K562 (cell line): ENCODE data around the gene DNAJB1. TPM values are rescaled to one million over a fixed set of nuclear protein-coding genes. Genes with fewer than 3 reads are reported as not detected.
A peak's percentile ranks its signal among the peaks of the same experiment; 100 is the strongest.

Experiments
- ATAC-seq: fragments of 200-7000 bp; cut with Tn5 transposase; 3 replicates; pipeline ENCODE4 v1.9.1; 2020; ENCODE audit warnings: moderate library complexity
- BruUV-seq: library from RNA; stranded (reverse); fragments of 400-500 nt; replicated peaks from 2 replicates; lab custom pipeline; 2021; lab: Mats Ljungman, UMichigan
- CTCF ChIA-PET: fragments of 300-600 bp; formaldehyde crosslinking; extraction: SDS; loops from one replicate; lab custom pipeline; 2021; ENCODE audit warnings: low intra/inter-chr PET ratio; lab: Yijun Ruan, JAX
- POLR2A ChIA-PET: fragments of 300-600, 350-650 bp; sonication (Branson Sonifier 250); formaldehyde crosslinking; extraction: SDS; loops from one replicate; lab custom pipeline; 2021; ENCODE audit warnings: antibody characterized with exemption, inconsistent platforms; lab: Yijun Ruan, JAX
- DNase-seq, 4 experiments: peaks; one replicate each; pipeline versions ENCODE4 v3.0.0 to v3.0.0-alpha.2; 2011 to 2018; ENCODE audit warnings: low spot score in 3 of 4, mixed read lengths in 3 of 4; ENCODE audit errors: extremely low read depth in 1 of 4
- FAIRE-seq: peaks from 2 replicates; lab custom pipeline; 2011; peaks lifted over from hg19 to GRCh38; lab: Jason Lieb, UNC
- H2AFZ ChIP-seq: 2 replicates; pipeline ENCODE4 v1.6.0; 2011; ENCODE audit warnings: low read depth, low read length, control low read depth, inconsistent platforms
- H3K27ac ChIP-seq: fragments of 200-600 bp; 3 replicates; pipeline ENCODE4 v1.8.0; 2011; ENCODE audit warnings: low read depth, mild to moderate bottlenecking, control low read depth, inconsistent platforms, low read length, moderate library complexity, mixed read lengths; ENCODE audit errors: extremely low read depth
- H3K27me3 ChIP-seq, 2 experiments: fragments of 300-600 bp in 1 of 2; 2 replicates in 1 of 2; 3 replicates in 1 of 2; pipeline versions ENCODE4 v1.6.0 to v1.8.0; 2011; ENCODE audit warnings: inconsistent platforms in 2 of 2, low read length in 2 of 2, mild to moderate bottlenecking in 1 of 2, mixed read lengths in 1 of 2, moderate library complexity in 1 of 2; ENCODE audit not compliant: control insufficient read depth in 2 of 2, insufficient read depth in 2 of 2
- H3K36me3 ChIP-seq: fragments of 300-600 bp; 3 replicates; pipeline ENCODE4 v1.8.0; 2011; ENCODE audit warnings: mild to moderate bottlenecking, low read length, inconsistent platforms; ENCODE audit not compliant: control insufficient read depth, insufficient read depth
- H3K4me1 ChIP-seq, 2 experiments: fragments of 200-600 bp in 1 of 2; replicated peaks in 1 of 2; 2 replicates in 1 of 2; 3 replicates in 1 of 2; pipeline versions ENCODE4 v1.5.1 to v1.8.0; 2011; ENCODE audit warnings: inconsistent platforms in 2 of 2, low read length in 2 of 2, mild to moderate bottlenecking in 1 of 2, mixed read lengths in 1 of 2, moderate library complexity in 1 of 2; ENCODE audit not compliant: control insufficient read depth in 2 of 2, insufficient read depth in 2 of 2
- H3K4me2 ChIP-seq: 2 replicates; pipeline ENCODE4 v1.6.1; 2011; ENCODE audit warnings: low read length, control low read depth, inconsistent platforms, mixed read lengths; ENCODE audit not compliant: insufficient read depth
- H3K4me3 ChIP-seq: fragments of 200-600 bp; sonication (generic), shearing (Covaris generic); 2 replicates; pipeline ENCODE4 v1.5.1; 2016; ENCODE audit warnings: control low read depth, inconsistent platforms
- H3K79me2 ChIP-seq: fragments of 200-600 bp; 3 replicates; pipeline ENCODE4 v1.8.0; 2011; ENCODE audit warnings: low read length, inconsistent platforms; ENCODE audit not compliant: control insufficient read depth, insufficient read depth
- H3K9ac ChIP-seq, 2 experiments: 2 replicates each; pipeline versions ENCODE4 v1.6.0 to v1.6.1; 2011; ENCODE audit warnings: low read depth in 2 of 2, low read length in 2 of 2, control low read depth in 1 of 2, inconsistent platforms in 1 of 2, mild to moderate bottlenecking in 1 of 2, mixed read lengths in 1 of 2; ENCODE audit not compliant: insufficient read depth in 1 of 2
- H3K9me1 ChIP-seq: one replicate; pipeline ENCODE4 v1.6.0; 2011; ENCODE audit warnings: inconsistent platforms, mild to moderate bottlenecking, low read length, moderate library complexity; ENCODE audit not compliant: control insufficient read depth, insufficient read depth
- H3K9me3 ChIP-seq: replicated peaks from 2 replicates; pipeline ENCODE4 v1.5.1; 2011; ENCODE audit warnings: low read depth, low read length, inconsistent platforms; ENCODE audit not compliant: control insufficient read depth, insufficient read depth
- H4K20me1 ChIP-seq: replicated peaks from 2 replicates; pipeline ENCODE4 v1.6.1; 2011; ENCODE audit warnings: low read length, inconsistent platforms, mixed read lengths; ENCODE audit not compliant: control insufficient read depth, insufficient read depth
- BCOR ChIP-seq: fragments of 450-650 bp; IDR thresholded peaks from 2 replicates; pipeline ENCODE4 v1.6.1; 2016
- CBFA2T3 ChIP-seq: fragments of 450-650 bp; IDR thresholded peaks from 2 replicates; pipeline ENCODE4 v1.6.1; 2017
- FOXK1 ChIP-seq: sonication (generic); formaldehyde crosslinking; IDR thresholded peaks from 2 replicates; pipeline ENCODE4 v1.8.0; 2022; ENCODE audit warnings: missing genetic modification reagents, mild to moderate bottlenecking, borderline replicate concordance
- HDAC1 ChIP-seq, 2 experiments: fragments of 450-650 bp; IDR thresholded peaks; 2 replicates each; pipeline ENCODE4 v1.6.1; 2016 to 2017; ENCODE audit warnings: inconsistent platforms in 1 of 2, mild to moderate bottlenecking in 1 of 2, moderate library complexity in 1 of 2
- KDM1A ChIP-seq, 2 experiments: fragments of 450-650 bp; IDR thresholded peaks; 2 replicates each; pipeline ENCODE4 v1.6.1; 2016; ENCODE audit warnings: mild to moderate bottlenecking in 2 of 2
- MECOM ChIP-seq: fragments of 250-450 bp; sonication (Bioruptor Pico); IDR thresholded peaks from 2 replicates; pipeline ENCODE4 v1.8.0; 2022; ENCODE audit warnings: inconsistent platforms
- NBN ChIP-seq: fragments of 450-650 bp; IDR thresholded peaks from 2 replicates; pipeline ENCODE4 v1.6.1; 2016; ENCODE audit warnings: low read depth, mild to moderate bottlenecking
- NR2C2 ChIP-seq, 2 experiments: fragments of 200-800 bp in 1 of 2; sonication (Bioruptor generic) in 1 of 2; sonication (generic) in 1 of 2; formaldehyde crosslinking in 1 of 2; IDR thresholded peaks; 2 replicates each; pipeline versions ENCODE4 v1.6.1 to v1.8.0; 2016 to 2022; ENCODE audit warnings: mild to moderate bottlenecking in 1 of 2, missing compliant biosample characterization in 1 of 2, missing genetic modification characterization in 1 of 2, missing genetic modification reagents in 1 of 2
- NUFIP1 ChIP-seq: fragments of 450-650 bp; IDR thresholded peaks from 2 replicates; pipeline ENCODE4 v1.6.1; 2018; ENCODE audit not compliant: partially characterized antibody
- POLR2G ChIP-seq: fragments of 200-400 bp; formaldehyde crosslinking; IDR thresholded peaks from 2 replicates; pipeline ENCODE4 v1.6.1; 2017; ENCODE audit warnings: low read depth, mild to moderate bottlenecking, antibody characterized with exemption, low read length, moderate library complexity
- ZEB2 ChIP-seq: fragments of 450-650 bp; IDR thresholded peaks from 2 replicates; pipeline ENCODE4 v1.6.1; 2016
- ZFP36 ChIP-seq: fragments of 150-350 bp; IDR thresholded peaks from 2 replicates; pipeline ENCODE4 v1.6.1; 2018; ENCODE audit warnings: low read length, low read depth; ENCODE audit not compliant: partially characterized antibody
- ZNF280B ChIP-seq: fragments of 250-450 bp; sonication (Bioruptor Pico); IDR thresholded peaks from 2 replicates; pipeline ENCODE4 v1.5.1; 2021; ENCODE audit warnings: mild to moderate bottlenecking
- ZNF75A ChIP-seq: fragments of 450-650 bp; formaldehyde crosslinking; IDR thresholded peaks from 2 replicates; pipeline ENCODE4 v1.4.0; 2020; ENCODE audit warnings: mild to moderate bottlenecking
- WGBS: fragments of 100-300 bp; shearing (Covaris generic); methylation state at CpG from one replicate; pipeline ENCODE4 v1.1.6; 2016; ENCODE audit warnings: low coverage, mixed read lengths; ENCODE audit not compliant: insufficient coverage; ENCODE audit errors: missing lambda C conversion rate; 5-methylcytosine and 5-hydroxymethylcytosine counted together
- in situ Hi-C: fragments of 300-500 bp; cut with MboI; formaldehyde crosslinking; loops from 4 replicates; pipeline ENCODE4 v1.15.0; 2018; ENCODE audit warnings: inconsistent platforms, mixed read lengths
- intact Hi-C: fragments of 100-400 bp; cut with micrococcal nuclease; formaldehyde crosslinking; loops from 2 replicates; pipeline ENCODE4 v1.14.2; 2022
- polyA plus RNA-seq, 8 experiments: library from polyadenylated mRNA; depleted of rRNA in 4 of 8; stranded (reverse) in 5 of 8; unstranded in 3 of 8; fragments of >200 nt; fragmentation: Nextera tagmentation in 2 of 8; fragmentation: Illumina TruSeq in 1 of 8; extraction: Ambion mirVana in 2 of 8; extraction: Trizol in 1 of 8; gene quantifications; 2 replicates each; pipeline versions ENCODE4 v1.2.1 to v1.2.3, GENCODE V29; 2011 to 2014; ENCODE audit warnings: inconsistent platforms in 1 of 8, missing spikeins in 1 of 8
- total RNA-seq, 7 experiments: library from RNA; depleted of rRNA in 6 of 7; stranded (reverse); fragments of >200 nt in 6 of 7; fragmentation: Illumina TruSeq in 2 of 7; extraction: Trizol in 2 of 7; gene quantifications; 2 replicates each; pipeline versions ENCODE4 v1.2.1 to v1.2.3, GENCODE V29; 2011 to 2021; ENCODE audit warnings: low replicate concordance in 1 of 7
- TF ChIP-seq, protein P1 (sequence below): sonication (generic); formaldehyde crosslinking; IDR thresholded peaks from 2 replicates; pipeline ENCODE4 v1.8.0; 2022; ENCODE audit warnings: mild to moderate bottlenecking, missing genetic modification reagents
- TF ChIP-seq, protein P2 (sequence below): fragments of 250-450 bp; sonication (Bioruptor Pico); IDR thresholded peaks from 2 replicates; pipeline ENCODE4 v1.5.0; 2021
- TF ChIP-seq, protein P3 (sequence below): sonication (generic); formaldehyde crosslinking; IDR thresholded peaks from 2 replicates; pipeline ENCODE4 v1.8.0; 2022; ENCODE audit warnings: mild to moderate bottlenecking, missing genetic modification reagents, borderline replicate concordance

The DNAJB1 gene
- total and polyA plus RNA-seq, 9 of the 15 experiments (the other 6 are each of a cell fraction or from before 2014, with no cell fraction given) = 13.2 to 113 (median 62.1) TPM

GRCh38 chr19:14496834-14497227, 21.4 kb downstream of the DNAJB1 start:
- peaks cover 5% of the 10 kb centered on the region; the same call in 2 of the 3 replicates for H3K79me2 ChIP-seq
- BruUV-seq = no TSS peak
- H4K20me1 ChIP-seq = no peaks in the 10 kb centered on the region
- peak overlapping the region; percentile 68; the same call in 1 of the 2 replicates for H3K4me3 ChIP-seq
- FAIRE-seq = no peak
- peak overlapping the region; percentile 59 for H3K27ac ChIP-seq
- no peaks in the 10 kb centered on the region for H3K27me3 ChIP-seq
- no peaks in the 10 kb centered on the region for H3K36me3 ChIP-seq
- H3K9ac ChIP-seq = peak overlapping the region; percentile 58 to 84; a peak in 3 of 4 replicates
- in situ Hi-C loops (no loop called here), intact Hi-C loops (no loop called here)
- peak in 1 of 4 experiments; percentile 40 for DNase-seq
- no peaks in the 10 kb centered on the region for H3K9me3 ChIP-seq
- H2AFZ ChIP-seq = peak overlapping the region; percentile 93
- H3K4me1 ChIP-seq = peaks cover 16 to 29% of the 10 kb centered on the region in 2 experiments; a peak in 4 of 5 replicates
- no peak for ATAC-seq
- H3K4me2 ChIP-seq = peak overlapping the region; percentile 82
- ChIA-PET CTCF (interaction anchor here (0.6 kb wide), 1 partner anchor 11 kb away, joined by 3 read pairs; no protein-coding TSS in a partner anchor), POLR2A (interaction anchor here (1.5 to 2.1 kb wide), 5 partner anchors 10 to 20 kb away, joined by 5 to 11 read pairs (median 7); no protein-coding TSS in a partner anchor)
- WGBS = 22% methylated on average over 7 of the region's 7 CpGs
- no peaks in the 10 kb centered on the region for H3K9me1 ChIP-seq
- TF ChIP-seq BCOR (no peak), MECOM (CRISPR knock-in tag) (no peak), ZFP36 (peak; percentile 63), ZNF75A (no peak), FOXK1 (CRISPR knock-in tag) (0 out of 2 replicates have a peak, but pooled peaks have one; percentile 37), ZNF280B (CRISPR knock-in tag) (no peak), NR2C2 (CRISPR knock-in tag; IDR thresholded peaks at IDR 0.05) (no peak), NR2C2 (tag; IDR thresholded peaks at IDR 0.05) (peak; percentile 43; the same call in 1 of the 2 replicates), NBN (0 out of 2 replicates have a peak, but pooled peaks have one; percentile 15), POLR2G (no peak), NUFIP1 (no peak), HDAC1 (IDR thresholded peaks at IDR 0.05) (no peak), CBFA2T3 (0 out of 2 replicates have a peak, but pooled peaks have one; percentile 19), ZEB2 (peak; percentile 19; the same call in 1 of the 2 replicates), KDM1A (IDR thresholded peaks at IDR 0.05) (peak in 1 of 2 experiments; percentile 18; a peak in 1 of 4 replicates)
- TF ChIP-seq, protein P1, sequence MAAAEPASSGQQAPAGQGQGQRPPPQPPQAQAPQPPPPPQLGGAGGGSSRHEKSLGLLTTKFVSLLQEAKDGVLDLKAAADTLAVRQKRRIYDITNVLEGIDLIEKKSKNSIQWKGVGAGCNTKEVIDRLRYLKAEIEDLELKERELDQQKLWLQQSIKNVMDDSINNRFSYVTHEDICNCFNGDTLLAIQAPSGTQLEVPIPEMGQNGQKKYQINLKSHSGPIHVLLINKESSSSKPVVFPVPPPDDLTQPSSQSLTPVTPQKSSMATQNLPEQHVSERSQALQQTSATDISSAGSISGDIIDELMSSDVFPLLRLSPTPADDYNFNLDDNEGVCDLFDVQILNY (CRISPR knock-in tag) = 0 out of 2 replicates have a peak, but pooled peaks have one; percentile 21
- TF ChIP-seq, protein P2, sequence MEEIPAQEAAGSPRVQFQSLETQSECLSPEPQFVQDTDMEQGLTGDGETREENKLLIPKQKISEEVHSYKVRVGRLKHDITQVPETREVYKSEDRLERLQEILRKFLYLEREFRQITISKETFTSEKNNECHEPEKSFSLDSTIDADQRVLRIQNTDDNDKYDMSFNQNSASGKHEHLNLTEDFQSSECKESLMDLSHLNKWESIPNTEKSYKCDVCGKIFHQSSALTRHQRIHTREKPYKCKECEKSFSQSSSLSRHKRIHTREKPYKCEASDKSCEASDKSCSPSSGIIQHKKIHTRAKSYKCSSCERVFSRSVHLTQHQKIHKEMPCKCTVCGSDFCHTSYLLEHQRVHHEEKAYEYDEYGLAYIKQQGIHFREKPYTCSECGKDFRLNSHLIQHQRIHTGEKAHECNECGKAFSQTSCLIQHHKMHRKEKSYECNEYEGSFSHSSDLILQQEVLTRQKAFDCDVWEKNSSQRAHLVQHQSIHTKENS (CRISPR knock-in tag) = no peak
- TF ChIP-seq, protein P3, sequence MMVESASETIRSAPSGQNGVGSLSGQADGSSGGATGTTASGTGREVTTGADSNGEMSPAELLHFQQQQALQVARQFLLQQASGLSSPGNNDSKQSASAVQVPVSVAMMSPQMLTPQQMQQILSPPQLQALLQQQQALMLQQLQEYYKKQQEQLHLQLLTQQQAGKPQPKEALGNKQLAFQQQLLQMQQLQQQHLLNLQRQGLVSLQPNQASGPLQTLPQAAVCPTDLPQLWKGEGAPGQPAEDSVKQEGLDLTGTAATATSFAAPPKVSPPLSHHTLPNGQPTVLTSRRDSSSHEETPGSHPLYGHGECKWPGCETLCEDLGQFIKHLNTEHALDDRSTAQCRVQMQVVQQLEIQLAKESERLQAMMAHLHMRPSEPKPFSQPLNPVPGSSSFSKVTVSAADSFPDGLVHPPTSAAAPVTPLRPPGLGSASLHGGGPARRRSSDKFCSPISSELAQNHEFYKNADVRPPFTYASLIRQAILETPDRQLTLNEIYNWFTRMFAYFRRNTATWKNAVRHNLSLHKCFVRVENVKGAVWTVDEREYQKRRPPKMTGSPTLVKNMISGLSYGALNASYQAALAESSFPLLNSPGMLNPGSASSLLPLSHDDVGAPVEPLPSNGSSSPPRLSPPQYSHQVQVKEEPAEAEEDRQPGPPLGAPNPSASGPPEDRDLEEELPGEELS (CRISPR knock-in tag) = 0 out of 2 replicates have a peak, but pooled peaks have one; percentile 16
